ENCODE results near the gene TECR. TPM values are rescaled to one million over a fixed set of nuclear protein-coding genes. Genes with fewer than 3 reads are reported as not detected.

TECR gene
- total RNA-seq, 1 donor from 2014 or later, result 57.7 TPM

DNA sequence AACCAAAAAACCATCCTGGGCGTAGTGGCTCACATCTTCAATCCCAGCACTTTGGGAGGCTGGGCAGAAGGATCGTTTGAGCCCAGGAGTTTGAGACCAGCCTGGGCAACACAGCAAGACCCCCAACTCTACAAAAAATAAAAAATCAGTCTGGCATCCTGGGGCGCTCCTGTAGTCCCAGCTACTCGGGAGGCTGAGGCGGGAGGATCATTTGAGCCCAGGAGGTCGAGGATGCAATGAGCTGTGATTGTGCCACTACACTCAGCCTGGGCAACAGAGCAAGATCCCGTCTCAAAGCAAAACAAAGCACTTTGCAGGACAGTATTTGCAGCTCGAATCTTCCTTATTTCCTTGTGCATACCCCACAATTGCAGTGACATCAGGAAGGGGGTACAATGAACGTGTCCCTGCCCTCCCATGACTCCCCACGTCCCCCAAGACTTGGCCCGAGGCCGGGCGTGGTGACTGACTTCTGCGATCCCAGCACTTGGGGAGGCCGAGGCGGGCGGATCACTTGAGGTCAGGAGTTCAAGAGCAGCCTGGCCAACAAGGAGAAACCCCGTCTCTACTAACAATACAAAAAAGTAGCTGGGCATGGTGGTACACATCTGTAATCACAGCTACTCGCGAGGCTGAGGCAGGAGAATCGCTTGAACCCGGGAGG is 41.6 kb downstream of the TECR start:
- peak overlapping the region; percentile 100 for H3K4me3 ChIP-seq (ENCODE audit: low read depth, low read length)
- TF ChIP-seq, protein P1, sequence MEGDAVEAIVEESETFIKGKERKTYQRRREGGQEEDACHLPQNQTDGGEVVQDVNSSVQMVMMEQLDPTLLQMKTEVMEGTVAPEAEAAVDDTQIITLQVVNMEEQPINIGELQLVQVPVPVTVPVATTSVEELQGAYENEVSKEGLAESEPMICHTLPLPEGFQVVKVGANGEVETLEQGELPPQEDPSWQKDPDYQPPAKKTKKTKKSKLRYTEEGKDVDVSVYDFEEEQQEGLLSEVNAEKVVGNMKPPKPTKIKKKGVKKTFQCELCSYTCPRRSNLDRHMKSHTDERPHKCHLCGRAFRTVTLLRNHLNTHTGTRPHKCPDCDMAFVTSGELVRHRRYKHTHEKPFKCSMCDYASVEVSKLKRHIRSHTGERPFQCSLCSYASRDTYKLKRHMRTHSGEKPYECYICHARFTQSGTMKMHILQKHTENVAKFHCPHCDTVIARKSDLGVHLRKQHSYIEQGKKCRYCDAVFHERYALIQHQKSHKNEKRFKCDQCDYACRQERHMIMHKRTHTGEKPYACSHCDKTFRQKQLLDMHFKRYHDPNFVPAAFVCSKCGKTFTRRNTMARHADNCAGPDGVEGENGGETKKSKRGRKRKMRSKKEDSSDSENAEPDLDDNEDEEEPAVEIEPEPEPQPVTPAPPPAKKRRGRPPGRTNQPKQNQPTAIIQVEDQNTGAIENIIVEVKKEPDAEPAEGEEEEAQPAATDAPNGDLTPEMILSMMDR (conservative IDR thresholded peaks at IDR 0.05; ENCODE audit: low read depth, low read length), result no peak
- DNase-seq (ENCODE audit: low read depth), result no peak

DNA sequence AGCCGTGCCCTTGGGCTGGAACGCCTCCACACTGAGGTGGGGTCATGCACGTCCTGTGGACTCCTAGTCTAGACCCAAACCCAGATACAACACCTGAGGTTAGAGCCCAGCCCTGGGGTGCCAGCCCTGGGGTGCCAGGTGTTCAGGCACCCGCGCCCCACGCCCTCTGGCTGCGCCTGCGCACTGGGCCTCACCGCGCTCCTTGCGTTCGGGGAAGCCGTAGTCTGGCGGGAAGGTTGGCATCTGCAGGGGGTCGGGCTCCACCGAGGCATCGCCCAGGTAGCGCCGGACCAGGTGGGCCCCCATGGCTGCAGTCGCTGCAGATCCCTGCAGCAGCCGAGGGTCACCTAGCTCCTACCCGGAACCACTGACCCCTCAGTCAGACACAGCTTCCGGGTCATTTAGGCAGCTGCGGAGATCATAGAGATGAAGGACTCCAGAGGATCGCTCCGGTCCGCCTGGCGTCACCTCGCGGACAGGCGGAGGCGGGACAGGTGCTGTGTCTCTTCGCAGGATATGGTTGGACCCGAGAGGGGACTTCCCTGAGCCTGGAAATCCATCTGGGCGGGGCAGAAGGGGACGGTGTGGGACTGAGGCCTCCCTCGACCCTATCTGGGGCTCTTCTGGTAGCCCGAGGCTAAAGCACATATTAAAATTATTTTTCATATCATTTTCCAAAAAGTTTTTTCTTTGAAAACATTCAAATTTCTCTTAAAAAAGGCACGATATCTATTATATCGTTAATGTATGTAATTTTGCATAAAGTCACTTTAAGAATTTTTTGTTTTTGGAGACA is 42.5 kb downstream of the TECR start, which contains the start of gene NDUFB7:
TSS of gene NDUFB7 (minus strand) at position 372 of the 796 bp plus-strand sequence. CDS start at position 306, 66 bp downstream.
- TF ChIP-seq, protein P1 (conservative IDR thresholded peaks at IDR 0.05; ENCODE audit: low read depth, low read length), result peak; percentile 68
- H3K4me3 ChIP-seq (ENCODE audit: low read depth, low read length), result peak within 1 kb of the TSS; percentile 100
- DNase-seq (ENCODE audit: low read depth), result peak; percentile 70

DNA sequence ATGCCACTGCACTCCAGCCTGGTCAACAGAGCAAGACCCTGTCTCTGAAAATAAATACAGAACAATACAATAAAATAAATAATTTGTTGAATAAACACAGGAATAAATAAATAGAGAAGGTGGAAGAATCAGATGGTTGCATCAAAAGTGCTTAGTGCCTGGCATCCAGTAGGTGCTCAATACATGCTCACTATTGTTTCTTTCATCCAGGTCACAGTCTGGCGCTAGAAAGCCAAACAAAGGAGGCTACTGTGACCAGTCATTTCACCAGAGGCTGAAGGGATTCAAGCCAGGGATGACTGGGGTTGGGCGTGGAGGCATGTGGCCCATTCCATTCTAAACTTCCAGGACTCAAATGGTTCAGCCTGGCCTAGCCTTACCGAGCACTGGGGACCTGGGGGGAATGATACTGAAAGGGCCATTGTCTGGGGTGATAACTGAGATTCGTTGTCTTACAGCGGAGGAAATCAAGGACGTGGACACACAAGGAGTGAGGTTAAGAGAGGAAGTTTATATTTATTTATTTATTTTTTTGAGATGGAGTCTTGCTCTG is 46.1 kb downstream of the TECR start:
- no peak overlapping the region for H3K4me3 ChIP-seq (ENCODE audit: low read depth, low read length)
- TF ChIP-seq, protein P1 (conservative IDR thresholded peaks at IDR 0.05; ENCODE audit: low read depth, low read length), result no peak
- DNase-seq (ENCODE audit: low read depth), result no peak

DNA sequence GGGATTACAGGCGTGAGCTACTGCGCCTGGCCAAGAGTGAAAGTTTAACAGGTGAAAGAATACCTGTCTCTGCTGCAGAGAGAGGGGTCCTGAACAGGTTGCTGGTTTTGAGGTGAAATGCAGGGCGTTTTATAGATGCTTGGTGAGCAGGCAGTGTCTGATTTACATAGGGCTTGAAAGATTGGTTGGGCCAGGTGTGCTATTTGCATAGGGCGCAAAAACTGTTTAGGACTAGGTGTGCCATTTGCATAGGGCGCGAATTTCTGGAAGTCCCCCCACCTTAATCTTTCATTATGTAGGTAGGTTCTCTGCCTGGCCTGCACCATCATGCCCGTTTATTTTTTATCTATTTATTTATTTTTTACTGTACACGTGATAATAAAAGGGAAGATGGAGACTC is 47.0 kb downstream of the TECR start:
- TF ChIP-seq, protein P1 (conservative IDR thresholded peaks at IDR 0.05; ENCODE audit: low read depth, low read length), result no peak
- DNase-seq (ENCODE audit: low read depth), result no peak
- H3K4me3 ChIP-seq (ENCODE audit: low read depth, low read length), result no peak overlapping the region

DNA sequence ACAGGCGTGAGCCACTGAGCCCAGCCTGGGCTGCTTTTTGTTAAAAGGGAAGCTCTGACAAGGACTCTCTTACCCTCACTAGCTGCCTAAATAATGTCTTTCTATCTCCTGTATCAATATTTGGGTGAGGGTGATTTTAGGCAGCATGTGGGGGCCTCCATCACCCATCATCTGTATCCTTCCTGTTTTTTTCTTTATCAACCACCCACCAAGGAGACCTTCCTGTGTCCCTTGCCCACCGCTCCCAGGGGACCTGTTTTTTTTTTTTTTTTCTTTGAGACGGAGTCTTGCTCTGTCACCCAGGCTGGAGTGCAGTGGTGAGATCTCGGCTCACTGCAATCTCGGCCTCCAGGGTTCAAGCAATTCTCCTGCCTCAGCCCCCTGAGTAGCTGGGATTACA is 47.9 kb downstream of the TECR start:
- no peak for DNase-seq (ENCODE audit: low read depth)
- TF ChIP-seq, protein P1 (conservative IDR thresholded peaks at IDR 0.05; ENCODE audit: low read depth, low read length), result no peak
- H3K4me3 ChIP-seq (ENCODE audit: low read depth, low read length), result no peak overlapping the region

DNA sequence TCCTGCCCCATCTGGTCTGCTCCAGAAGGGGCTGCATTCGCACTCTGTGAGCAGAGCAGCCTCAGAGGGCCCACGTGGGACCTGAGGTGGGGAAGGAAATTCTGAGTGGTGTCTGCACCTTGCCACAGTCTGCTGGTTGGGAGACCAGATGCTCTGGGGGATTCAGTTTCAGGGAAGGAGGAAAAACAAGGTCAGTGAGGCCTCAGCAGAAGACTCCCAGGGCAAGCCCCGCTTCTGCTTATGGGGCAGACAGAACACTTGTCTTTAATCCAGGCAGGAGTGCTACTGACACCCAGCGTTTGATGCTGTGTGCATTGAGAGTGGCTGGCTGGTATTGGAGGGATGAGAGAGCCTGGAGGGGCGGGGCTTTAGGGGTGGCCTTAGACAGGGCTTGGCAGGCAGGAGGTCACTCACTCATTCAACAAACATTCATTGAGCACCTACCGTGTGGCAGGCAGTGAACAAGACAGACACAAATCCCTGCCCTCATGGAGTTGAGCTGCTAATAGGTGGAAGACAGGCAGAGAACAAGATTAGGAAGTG is 48.6 kb downstream of the TECR start:
- no peak for DNase-seq (ENCODE audit: low read depth)
- no peak overlapping the region for H3K4me3 ChIP-seq (ENCODE audit: low read depth, low read length)
- TF ChIP-seq, protein P1 (conservative IDR thresholded peaks at IDR 0.05; ENCODE audit: low read depth, low read length), result no peak

All from epithelial cell of proximal tubule (primary cell).